Kidney (tissue), 14 donors: ENCODE data around the gene ADGRD1. TPM values are rescaled to one million over a fixed set of nuclear protein-coding genes. Genes with fewer than 3 reads are reported as not detected.

Experiments used
- DNase-seq, 5 donors: peaks; one replicate each; pipeline ENCODE4 v3.0.0-alpha.2; 2013 to 2020
- FAIRE-seq: peaks from 2 replicates; lab custom pipeline; 2012; peaks lifted over from hg19 to GRCh38; lab: Jason Lieb, UNC
- H3K27ac ChIP-seq, 2 donors: one replicate each; pipeline ENCODE4 v1.7.0; 2013; ENCODE audit warnings: low read depth in 2 of 2, low read length in 2 of 2, inconsistent platforms in 1 of 2
- H3K27me3 ChIP-seq: one replicate; pipeline ENCODE4 v1.7.1; 2013; ENCODE audit warnings: low read length, inconsistent platforms; ENCODE audit not compliant: control insufficient read depth, insufficient read depth
- H3K36me3 ChIP-seq, 3 donors: one replicate each; pipeline versions ENCODE4 v1.7.0 to v1.7.1; 2013; ENCODE audit warnings: low read length in 3 of 3, control low read depth in 1 of 3, inconsistent platforms in 1 of 3; ENCODE audit not compliant: insufficient read depth in 3 of 3, control insufficient read depth in 2 of 3
- H3K4me1 ChIP-seq, 3 donors: one replicate each; pipeline versions ENCODE4 v1.7.0 to v1.7.1; 2013; ENCODE audit warnings: low read length in 3 of 3, inconsistent platforms in 1 of 3, low read depth in 1 of 3; ENCODE audit not compliant: control insufficient read depth in 2 of 3, insufficient read depth in 2 of 3
- H3K4me3 ChIP-seq, 3 donors: one replicate each; pipeline versions ENCODE4 v1.7.0 to v1.8.1; 2013; ENCODE audit warnings: low read length in 3 of 3, control low read depth in 1 of 3, inconsistent platforms in 1 of 3
- H3K9ac ChIP-seq, 3 donors: one replicate each; pipeline versions ENCODE4 v1.7.0 to v1.7.1; 2013; ENCODE audit warnings: low read length in 3 of 3, control low read depth in 1 of 3, inconsistent platforms in 1 of 3
- H3K9me3 ChIP-seq, 3 donors: one replicate each; pipeline versions ENCODE4 v1.7.0 to v1.7.1; 2013; ENCODE audit warnings: low read length in 3 of 3, control low read depth in 1 of 3, inconsistent platforms in 1 of 3; ENCODE audit not compliant: control insufficient read depth in 2 of 3, insufficient read depth in 1 of 3
- CTCF ChIP-seq: IDR thresholded peaks from 3 replicates; pipeline ENCODE4 v1.5.1; 2012; ENCODE audit warnings: mild to moderate bottlenecking, moderate library complexity, borderline replicate concordance; ENCODE audit not compliant: insufficient read depth; ENCODE audit errors: extremely low read depth
- intact Hi-C: fragments of 100-400 bp; cut with DNase I; formaldehyde crosslinking; loops from one replicate; pipeline ENCODE4 v1.11.1; 2022
- polyA plus RNA-seq: library from polyadenylated mRNA; stranded (reverse); fragments of 350-450 nt; fragmentation: Illumina TruSeq; extraction: RNeasy Lipid Tissue Mini Kit (QIAGEN cat#74804); gene quantifications from one replicate; pipeline ENCODE4 v1.2.3, GENCODE V29; 2014; ENCODE audit warnings: low read depth, low replicate concordance; ENCODE audit not compliant: insufficient read depth
- total RNA-seq: library from RNA; stranded (reverse); fragmentation: NEBNext Ultra II Directional; extraction: Animal tissue kit (Norgen Biotek cat#: 25700); gene quantifications from one replicate; pipeline ENCODE4 v1.2.1, GENCODE V29; 2021
- donor health status: control.
- donor health status: control.
- donor health status: control.
- donor health status: control.
- donor health status: control.
- donor health status: DM: yes; HTN: yes; CAD: no.
- donor health status: Normal renal cell carcinoma (clear cell type).

The ADGRD1 gene
- total and polyA plus RNA-seq, 2 donors from 2014 or later, result 1.7 to 6.7 TPM

GRCh38 chr12:131052929-131053328, 99.2 kb downstream of the ADGRD1 start:
- no peaks in the 10 kb centered on the region for H3K9me3 ChIP-seq
- no peak overlapping the region for H3K4me3 ChIP-seq
- no peaks in the 10 kb centered on the region for H3K36me3 ChIP-seq
- no peak for TF ChIP-seq CTCF
- no peak for FAIRE-seq
- H3K27me3 ChIP-seq, result no peaks in the 10 kb centered on the region
- no peak overlapping the region for H3K27ac ChIP-seq
- intact Hi-C loops, result no loop called here
- no peaks in the 10 kb centered on the region for H3K4me1 ChIP-seq
- DNase-seq, result peak in 1 of 5 donors; percentile 33
- H3K9ac ChIP-seq, result no peak overlapping the region

GRCh38 chr12:131053567-131053966, 99.9 kb downstream of the ADGRD1 start:
- Histone ChIP-seq H3K4me1 (no peaks in the 10 kb centered on the region), H3K27me3 (no peaks in the 10 kb centered on the region), H3K36me3 (no peaks in the 10 kb centered on the region), H3K9ac (no peak overlapping the region), H3K4me3 (no peak overlapping the region), H3K9me3 (no peaks in the 10 kb centered on the region), H3K27ac (no peak overlapping the region)
- no peak for TF ChIP-seq CTCF
- FAIRE-seq, result no peak
- intact Hi-C loops, result no loop called here
- no peak for DNase-seq

GRCh38 chr12:131054345-131055092, 100.8 kb downstream of the ADGRD1 start:
- no peaks in the 10 kb centered on the region for H3K36me3 ChIP-seq
- TF ChIP-seq CTCF, result no peak
- H3K9ac ChIP-seq, result no peak overlapping the region
- no peak for FAIRE-seq
- no peak overlapping the region for H3K27ac ChIP-seq
- H3K27me3 ChIP-seq, result no peaks in the 10 kb centered on the region
- no peak overlapping the region for H3K4me3 ChIP-seq
- no peaks in the 10 kb centered on the region for H3K9me3 ChIP-seq
- intact Hi-C loops, result no loop called here
- H3K4me1 ChIP-seq, result no peaks in the 10 kb centered on the region
- DNase-seq, result peak in 1 of 5 donors; percentile 26
